Right lung (tissue), 5 donors: ENCODE measurements around the gene GPRIN2. TPM values are rescaled to one million over a fixed set of nuclear protein-coding genes. Genes with fewer than 3 reads are reported as not detected.
"Not testable (repeated sequence)": the region's sequence is repeated elsewhere in the genome, so short reads cannot be mapped to it uniquely, and the experiment has no call there.

Source experiments
- DNase-seq, 2 donors: peaks; one replicate each; pipeline ENCODE4 v3.0.0-alpha.2; 2013
- polyA plus RNA-seq, 5 donors: library from polyadenylated mRNA; unstranded; fragments of 120-200 nt; gene quantifications; one replicate each; pipeline versions ENCODE4 v1.2.1 to v1.2.3, GENCODE V29; 2013; ENCODE audit warnings: inconsistent platforms in 1 of 5, low replicate concordance in 1 of 5; ENCODE audit not compliant: insufficient read length in 5 of 5, insufficient read depth in 1 of 5

Gene GPRIN2
- polyA plus RNA-seq, 5 donors, result 5.8 to 19.7 (median 12.7) TPM

DNA sequence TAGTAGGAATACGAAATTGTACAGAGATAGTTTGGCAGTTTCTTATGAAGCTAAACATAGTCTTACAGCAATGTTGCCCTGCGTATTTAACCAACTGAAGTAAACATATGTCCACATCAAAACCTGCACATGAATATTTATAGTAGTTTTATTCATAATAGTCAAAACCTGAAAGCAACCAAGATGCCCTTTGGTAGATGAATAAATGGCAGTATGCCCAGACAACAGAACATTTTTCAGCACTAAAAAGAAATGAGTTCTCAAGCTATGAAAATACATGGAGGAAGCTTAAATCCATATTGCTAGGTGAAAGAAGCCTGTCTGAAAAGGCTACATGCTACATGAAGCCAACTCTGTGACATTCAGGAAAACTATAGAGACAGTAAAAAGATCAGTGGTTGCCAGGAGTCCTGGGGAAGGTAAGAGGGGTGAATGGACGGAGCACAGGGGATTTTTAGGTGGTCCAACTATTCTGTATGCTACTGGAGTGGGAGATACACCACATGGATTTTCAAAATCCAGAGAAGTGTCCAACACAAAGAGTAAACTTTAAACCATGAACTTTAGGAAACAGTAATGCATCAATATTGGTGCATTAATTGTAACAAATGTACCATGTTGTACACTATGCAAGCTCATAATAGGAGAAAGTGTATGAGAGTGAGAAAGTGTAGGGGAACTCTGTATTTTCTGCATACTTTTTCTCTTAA is 17.6 kb downstream of the GPRIN2 start:
- no peak for DNase-seq

DNA sequence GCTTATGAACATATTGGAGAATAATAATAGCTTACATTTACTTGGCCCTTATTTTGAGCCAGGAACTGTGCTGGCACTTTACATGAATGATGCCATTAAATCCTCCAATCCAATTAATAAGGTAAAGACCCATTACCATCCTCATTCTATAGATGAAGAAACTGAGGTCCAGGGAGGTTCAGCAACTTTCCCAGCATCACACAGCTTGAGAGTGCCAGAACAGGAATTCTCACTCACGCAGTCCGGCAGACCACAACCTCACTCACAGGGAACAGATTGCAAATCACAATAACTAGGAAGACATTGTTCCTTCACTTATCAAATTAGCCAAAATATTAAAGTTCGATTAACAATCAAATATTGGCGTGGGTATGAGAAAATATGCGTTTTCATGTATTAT is 18.3 kb downstream of the GPRIN2 start:
- no peak for DNase-seq

DNA sequence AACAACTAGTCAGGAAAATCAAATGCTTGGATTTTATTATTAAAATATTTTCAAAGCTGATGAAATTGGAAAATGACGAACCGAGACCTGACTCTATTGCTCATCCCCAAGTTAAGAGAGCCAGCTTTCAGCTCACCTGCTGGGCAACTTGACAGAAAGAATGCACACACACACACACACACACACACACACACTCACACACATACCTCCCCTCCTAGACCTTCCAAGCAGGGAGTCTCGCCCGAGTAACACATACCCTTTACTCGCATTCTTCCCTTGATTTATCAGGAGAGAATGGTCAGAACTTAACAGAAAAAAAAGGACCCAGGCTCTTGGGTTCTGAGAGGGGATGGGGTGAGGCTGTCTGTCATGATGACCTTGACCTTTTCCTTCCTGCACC is 19.1 kb downstream of the GPRIN2 start:
- DNase-seq, result no peak

- no peak for DNase-seq
Measured at GRCh38 chr10:46536781-46537180, 19.7 kb downstream of the GPRIN2 start.

DNA sequence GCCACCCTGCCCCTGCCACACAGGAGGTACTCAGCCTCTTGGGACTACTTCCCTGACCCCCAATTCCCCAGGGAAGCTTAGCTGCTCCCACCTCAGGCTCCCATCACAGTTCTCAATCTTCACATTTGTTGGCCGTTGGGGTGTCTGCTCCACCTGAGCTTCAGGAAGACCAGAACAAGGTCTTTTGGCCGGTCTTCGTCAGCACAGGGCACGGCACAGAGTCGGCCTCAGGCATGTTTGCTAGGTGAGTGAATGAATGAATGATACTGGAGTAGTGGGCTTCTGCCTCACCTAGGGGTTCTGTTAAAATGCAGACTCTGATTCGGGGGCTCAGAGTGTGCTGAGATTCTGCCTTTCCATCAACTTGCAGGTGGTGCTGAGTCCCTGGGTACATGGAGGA is 20.3 kb downstream of the GPRIN2 start:
- no peak for DNase-seq

DNA sequence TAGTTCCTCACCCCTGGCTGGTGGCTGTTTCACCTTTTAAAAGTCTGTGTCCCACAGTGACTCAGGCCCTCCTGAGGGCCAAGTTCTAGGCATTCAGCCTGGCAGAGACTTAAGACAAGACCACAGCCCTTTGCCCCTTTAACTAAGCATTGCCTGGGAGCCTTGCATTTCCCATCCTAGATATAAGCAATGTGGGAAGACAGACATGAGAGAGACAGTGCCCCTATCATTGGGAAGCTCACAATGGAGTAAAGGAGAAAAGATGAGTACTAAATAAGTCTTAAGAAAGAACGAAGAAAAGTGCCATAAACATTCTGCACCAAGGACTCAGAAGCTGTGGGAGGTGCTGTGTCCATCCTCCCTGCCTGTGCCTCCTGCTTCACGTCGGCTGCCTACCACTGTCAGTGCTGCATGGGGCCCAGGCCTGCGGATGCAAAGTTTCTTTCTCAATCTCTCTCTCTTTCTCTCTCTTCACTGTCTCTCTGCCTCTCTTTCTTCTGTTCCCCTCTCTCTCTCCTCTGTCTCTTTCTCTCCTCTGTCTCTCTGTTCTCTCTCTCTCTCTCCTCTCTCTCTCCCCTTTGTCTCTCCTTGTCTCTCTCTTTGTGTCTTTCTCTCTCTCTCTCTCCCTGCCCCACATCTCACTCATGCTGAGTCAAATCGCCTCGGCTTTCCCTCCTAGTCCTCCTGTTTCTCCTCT is 21.5 kb downstream of the GPRIN2 start:
- DNase-seq, result no peak

DNA sequence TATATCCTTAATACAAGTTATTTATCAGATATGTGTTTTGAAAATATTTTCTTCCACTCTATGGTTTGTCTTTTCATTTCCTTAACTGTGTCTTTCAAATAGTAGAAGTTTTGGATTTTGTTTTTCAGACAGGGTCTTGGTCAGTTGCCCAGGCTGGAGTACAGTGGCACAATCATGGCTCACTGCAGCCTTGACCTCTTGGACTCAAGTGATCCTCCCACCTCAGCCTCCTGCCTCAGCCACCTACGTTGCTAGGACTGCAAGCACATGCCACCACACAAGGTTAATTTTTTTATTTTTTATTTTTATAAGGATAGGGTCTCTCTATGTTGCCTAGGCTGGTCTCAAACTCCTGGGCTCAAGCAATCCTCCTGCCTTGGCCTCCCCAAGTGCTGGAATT is 24.2 kb downstream of the GPRIN2 start:
- not testable (repeated sequence) for DNase-seq

DNA sequence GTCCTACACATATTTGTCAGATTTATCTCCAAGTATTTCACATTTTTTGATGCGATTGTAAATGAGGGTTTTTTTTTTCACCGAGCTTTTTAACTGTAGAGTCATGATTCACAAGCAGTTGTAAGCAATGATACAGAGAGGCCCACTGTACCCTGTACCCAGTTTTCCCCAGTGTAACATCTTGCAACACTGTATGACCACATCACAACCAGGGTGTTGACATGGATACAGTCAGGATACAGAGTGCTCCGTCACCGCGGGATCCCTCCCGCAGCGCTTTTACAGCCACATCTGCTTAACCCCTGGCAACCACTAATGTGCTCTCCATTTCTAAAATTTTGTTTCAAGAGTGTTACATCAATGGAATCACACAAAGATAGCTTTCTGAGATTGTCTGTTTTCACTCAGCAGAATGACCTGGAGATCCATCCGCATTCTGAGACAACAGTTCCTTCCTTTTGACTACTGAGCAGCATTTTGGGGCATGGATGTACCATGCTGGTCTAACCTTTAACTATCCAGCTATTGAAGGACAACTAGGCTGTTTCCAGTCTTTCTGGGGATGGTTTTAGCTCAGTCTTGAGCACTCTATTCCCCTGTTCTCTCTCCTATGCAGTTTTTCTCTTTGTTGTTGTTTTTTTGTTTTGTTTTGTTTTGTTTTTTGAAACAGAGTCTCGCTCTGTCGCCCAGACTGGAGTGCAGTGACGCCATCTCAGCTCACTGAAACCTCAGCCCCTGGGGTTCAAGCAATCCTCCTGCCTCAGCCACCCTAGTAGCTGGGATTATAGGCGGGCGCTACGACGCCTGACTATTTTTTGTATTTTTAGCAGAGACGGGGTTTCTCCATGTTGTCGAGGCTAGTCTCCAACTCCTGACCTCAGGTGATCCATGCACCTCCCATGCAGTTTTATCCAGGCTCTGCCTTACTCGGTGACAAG is 25.9 kb downstream of the GPRIN2 start:
- DNase-seq, result no peak

- not testable (repeated sequence) for DNase-seq
Measured at GRCh38 chr10:46529742-46530141, 26.7 kb downstream of the GPRIN2 start.

DNA sequence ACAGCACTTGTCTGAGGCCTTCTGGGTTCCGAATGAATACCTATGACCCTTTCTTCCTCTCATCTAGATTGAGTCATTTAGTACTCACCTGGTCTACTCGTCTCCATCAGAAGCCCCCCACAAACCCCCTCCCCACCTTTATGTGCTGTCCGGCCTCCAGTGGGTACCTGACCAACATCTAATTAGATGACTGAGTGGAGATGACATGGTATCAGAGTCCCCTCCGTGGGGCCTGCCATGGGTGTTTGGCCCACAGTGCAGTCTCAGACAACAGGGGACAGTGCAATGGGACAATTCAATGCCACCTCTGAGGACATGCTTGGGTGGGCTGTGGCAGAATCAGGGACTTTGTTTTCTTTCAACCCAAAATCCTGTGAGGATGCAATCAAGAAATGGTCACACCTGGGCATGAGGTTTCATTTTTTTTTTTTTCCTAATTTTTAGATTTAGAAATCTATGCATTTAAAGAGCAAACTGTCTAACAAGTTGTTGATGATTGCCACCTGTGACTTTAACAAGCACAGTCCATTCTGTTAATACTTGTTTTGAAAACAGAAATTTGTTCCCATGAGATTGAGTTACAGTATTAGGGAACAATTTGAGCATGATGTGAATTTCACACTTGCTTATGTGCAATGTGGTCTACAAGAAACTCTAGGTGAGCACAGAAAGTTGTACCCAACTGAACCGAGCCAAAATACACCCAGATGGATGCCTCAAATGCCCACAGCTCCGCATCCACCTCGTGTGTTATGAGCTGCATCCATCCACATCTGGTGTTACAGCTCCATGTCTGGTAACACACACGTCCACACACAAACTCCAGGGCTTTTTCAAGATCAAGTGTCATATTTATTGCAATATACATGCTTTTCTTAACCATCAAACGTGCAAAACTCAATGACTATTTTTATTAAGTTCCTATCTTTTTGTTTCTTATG is 27.5 kb downstream of the GPRIN2 start:
- DNase-seq, result no peak

DNA sequence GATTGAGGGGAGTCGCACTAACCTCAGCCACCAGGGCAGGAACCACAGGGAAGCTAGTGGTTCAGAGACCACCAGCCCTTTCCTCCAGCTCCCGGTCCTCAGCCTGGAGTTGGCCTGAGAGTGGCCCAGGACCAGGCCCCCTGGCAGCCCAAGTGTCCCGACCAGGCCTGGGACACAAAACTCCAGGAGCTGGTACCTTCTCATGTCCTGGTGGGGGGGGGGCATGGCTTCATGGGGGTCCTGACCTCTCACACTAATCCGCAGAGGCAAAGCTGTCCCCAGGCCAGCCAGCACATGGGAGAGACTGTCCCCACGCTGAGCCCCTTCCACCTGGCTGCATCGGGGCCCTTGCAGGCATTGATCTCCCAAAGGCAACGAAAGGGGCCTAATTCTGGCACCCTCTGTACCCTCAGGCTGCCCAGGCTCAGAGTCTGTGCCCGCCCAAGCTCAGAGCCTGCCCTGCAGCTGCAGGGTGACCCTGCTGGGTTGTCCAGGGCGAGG is 28.2 kb downstream of the GPRIN2 start:
- no peak for DNase-seq

DNA sequence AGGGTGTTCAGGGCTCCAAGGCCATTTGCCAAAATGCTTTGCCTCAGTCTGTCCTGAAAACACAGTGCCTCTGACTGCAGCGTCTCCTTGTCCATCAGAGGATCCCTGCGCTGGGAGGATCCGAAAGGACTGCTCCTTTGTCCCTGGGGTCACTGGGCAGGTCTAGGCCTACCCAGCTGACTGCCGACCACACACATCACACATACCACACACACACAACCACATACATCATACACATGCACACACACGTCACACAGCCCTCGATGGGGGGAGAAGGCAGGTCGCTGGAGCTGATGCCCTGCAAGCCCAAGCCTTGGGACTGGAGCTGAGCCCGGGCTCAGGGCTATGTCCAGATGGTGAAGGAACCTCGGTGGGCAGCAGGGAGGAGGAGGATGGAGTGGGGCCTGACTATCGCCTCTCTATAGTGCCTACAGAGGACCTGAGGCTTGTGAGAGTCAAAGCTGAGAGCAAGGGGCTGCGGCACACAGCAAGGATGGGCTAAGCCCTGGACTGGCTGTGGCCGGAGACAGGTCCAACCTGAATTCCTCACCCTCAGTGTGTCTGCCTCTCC is 29.1 kb downstream of the GPRIN2 start:
- DNase-seq, result no peak

DNA sequence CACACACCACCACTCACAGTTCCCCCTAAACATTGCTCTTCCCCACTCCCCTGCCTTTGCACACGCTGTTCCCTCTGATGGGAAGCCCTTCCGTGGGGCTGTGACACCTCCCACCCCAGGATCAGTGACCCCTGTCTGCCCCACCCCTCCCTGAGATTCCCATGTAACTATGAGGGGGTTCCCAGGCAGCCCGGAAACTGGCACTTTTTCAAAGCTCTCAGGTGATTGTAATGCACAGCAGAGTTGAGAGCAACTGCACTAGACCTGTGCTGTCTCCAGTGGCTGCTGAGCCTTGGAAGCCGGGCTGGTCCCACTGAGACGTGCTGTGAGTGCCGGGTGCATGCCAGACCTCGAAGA is 29.8 kb downstream of the GPRIN2 start:
- no peak for DNase-seq

- no peak for DNase-seq
Measured at GRCh38 chr10:46525824-46526681, 30.4 kb downstream of the GPRIN2 start.

DNA sequence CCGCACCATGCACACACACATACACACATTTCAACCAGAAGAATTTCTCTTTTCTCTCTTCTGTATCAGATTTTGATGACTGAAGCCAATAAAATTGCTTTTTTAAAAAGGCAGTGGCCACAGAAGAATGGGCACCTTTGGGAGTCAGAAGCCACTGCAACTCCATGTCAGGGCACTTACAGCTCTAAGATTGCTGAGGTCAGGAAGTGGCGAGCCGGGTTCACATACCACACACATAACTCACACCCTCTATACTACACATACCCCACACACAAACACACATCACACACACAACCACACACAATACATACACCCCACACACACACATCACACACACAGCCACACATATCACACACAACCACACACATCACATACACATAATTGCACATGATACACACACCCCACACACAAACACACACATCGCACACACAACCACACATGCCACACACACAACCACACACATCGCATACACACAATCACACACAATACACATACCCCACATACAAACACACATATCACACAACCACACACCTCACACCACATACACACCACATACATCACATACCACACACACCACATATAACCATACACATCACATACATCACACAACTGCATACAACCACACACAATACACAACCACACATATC is 31.2 kb downstream of the GPRIN2 start:
- DNase-seq, result no peak

- DNase-seq, result no peak
Measured at GRCh38 chr10:46524472-46525176, 31.8 kb downstream of the GPRIN2 start.

DNA sequence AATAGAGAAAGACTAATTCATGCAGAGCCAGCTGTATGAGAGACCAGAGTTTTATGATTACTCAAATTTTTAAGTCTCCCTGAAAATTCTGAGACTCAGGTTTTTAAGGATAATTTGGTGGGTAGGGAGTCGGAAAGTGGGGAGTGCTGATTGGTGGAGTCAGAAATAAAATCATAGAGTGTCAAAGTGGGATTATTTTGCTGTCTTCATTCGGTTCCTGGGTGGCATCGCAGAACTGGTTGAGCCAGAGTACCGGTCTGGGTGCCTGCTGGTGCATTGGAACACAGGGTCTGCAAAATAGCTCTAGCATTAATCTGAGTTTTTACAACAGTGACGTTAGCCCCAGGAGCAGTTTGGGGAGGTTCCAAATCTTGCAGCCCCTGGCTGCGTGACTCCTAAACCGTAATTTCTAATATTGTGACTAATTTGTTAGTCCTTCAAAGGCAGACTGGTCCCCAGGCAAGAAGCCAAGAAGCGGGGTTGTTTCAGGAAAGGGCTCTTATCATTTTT is 32.4 kb downstream of the GPRIN2 start:
- DNase-seq, result no peak
